NCI-H1694 treated with DMSO at 0.1 percent for 48 hours (cell line): Measurements from ENCODE around the gene STAT5A.
A peak's percentile ranks its signal among the peaks of the same experiment; 100 is the strongest.
"Not testable (repeated sequence)": the region's sequence is repeated elsewhere in the genome, so short reads cannot be mapped to it uniquely, and the experiment has no call there.

ENCODE experiments used
- DNase-seq: peaks from one replicate; lab custom pipeline; 2025; lab: John Stamatoyannopoulos, UW

Gene STAT5A

GRCh38 chr17:42285346-42286050 is 2.8 kb upstream of the STAT5A start:
- DNase-seq, result no peak

- DNase-seq, result peak; percentile 25
Observed at GRCh38 chr17:42286411-42287221, 1.7 kb upstream of the STAT5A start.

DNA sequence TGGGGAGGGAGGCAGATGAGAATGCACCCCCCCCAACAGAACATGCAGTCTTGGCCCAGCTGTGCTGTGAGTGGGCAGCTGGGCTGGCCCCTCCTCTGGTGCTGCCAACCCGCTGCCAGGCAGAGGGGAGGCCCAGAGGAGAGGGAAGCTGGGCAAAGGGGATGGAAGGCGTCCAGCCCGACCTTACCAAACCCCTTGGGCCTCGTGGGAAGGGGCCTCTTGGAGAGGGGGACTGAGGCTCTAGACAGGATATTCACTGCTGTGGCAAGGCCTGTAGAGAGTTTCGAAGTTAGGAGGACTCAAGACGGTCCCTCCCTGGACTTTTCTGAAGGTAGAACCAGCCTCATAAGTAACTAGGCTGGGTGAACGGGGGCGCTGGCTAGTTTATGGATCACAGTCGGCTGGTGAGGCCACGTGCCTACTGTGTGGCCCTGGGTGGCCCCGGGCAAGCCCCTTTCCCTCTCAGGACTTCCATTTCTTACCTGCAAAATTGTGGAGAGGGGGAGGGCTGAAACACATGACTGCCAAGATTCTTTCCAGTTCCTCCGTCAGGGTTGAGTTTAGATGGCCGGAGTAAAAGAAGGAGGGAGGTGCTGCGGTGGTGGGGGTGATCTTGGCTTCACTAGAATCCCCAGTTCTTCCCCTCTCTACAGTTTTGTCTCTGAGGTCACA is 857 bp upstream of the STAT5A start:
- no peak for DNase-seq

DNA sequence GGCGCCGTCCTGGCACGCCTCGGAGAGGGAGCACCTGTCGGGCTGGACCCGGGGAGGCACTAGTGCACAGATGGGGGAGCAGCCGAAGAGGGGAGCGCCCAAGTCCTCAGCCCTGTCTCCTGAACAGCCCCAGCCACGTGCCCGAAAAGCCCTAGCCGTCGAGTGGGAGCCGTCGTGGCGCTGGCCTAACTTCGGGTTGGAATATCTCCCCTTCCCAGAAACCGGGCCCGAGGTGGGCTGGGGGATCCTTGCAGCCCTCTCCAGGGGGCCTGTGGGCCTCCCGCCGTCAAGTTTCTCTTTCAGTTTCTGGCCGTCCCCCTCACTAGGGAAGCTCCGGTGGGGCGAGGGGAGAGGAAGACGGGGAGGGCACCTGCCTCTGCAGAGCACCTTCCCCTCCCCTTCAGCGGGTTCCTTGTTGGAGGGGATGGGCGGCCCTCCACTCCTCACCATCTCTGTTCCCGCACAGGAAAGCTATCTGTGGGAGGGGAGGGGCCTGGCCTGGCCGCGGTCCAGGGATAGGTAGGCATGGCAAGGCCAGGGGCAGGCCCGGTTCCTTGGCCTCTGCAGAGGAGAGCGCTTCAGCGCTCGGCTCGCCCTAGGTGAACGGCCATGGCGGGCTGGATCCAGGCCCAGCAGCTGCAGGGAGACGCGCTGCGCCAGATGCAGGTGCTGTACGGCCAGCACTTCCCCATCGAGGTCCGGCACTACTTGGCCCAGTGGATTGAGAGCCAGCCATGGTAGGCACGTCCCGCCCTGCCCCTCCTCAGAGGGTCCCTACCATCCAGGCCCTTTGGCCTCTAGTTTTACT is 709 bp downstream of the STAT5A start:
- no peak for DNase-seq

GRCh38 chr17:42289611-42290181 is 1.4 kb downstream of the STAT5A start:
- DNase-seq, result no peak

GRCh38 chr17:42290577-42290976 is 2.3 kb downstream of the STAT5A start:
- no peak for DNase-seq

DNA sequence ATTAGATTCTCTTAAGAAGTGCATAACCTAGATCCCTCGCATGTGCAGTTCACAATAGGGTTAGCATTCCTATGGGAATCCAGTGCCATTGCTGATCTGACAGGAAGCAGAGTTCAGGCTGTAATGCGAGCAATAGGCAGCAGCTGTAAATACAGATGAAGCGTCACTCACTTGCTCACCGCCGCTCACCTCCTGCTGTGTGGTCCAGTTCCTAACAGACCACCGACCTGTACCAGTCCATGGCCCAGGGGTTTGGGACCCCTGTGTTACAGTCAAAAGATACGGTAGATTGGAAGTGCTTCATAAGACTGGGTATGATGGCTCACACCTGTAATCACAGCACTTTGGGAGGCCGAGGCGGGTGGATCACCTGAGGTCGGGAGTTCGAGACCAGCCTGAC is 2.8 kb downstream of the STAT5A start:
- DNase-seq, result no peak

DNA sequence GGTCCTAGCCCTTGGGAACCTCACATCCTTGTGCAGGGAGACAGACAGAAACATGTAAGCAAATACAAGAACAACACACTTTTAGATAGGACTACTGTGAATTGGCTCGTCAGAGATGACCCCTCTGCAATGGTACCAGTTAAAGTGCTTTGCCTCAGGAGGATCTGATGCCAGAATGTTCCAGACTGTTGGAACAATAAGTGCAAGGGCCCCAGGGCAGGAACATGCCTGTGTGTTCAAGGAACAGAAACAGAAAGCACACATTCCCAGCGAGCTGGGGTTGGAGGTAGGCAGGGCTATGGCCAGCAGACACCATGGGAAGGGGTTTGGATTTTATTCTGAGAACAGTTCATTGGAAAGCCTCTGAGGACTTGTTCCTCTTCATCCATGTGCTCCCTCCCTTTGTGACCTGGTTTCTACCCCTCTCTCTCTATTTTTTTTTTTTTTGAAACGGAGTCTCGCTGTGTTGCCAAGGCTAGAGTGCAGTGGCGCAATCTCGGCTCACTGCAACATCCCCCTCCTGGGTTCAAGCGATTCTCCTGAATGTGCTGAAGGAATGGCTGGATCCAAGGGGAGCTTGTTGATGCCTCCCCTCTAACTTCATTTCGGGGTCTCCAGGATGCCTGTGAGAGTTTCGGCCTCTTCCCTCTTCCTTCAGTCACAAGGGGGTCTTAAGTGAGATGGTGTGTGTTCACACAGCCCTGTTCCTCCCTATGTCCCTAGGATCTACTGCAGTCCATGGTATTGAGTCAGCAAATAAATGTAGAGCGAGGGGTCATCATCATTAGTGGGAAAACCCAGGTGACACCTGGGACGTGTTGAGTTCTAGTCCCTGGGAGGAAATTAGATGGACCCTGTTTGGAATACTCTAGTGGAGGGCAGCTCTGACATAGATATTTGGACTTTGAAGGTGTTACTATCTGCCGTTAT is 6.4 kb downstream of the STAT5A start:
- DNase-seq, result no peak

DNA sequence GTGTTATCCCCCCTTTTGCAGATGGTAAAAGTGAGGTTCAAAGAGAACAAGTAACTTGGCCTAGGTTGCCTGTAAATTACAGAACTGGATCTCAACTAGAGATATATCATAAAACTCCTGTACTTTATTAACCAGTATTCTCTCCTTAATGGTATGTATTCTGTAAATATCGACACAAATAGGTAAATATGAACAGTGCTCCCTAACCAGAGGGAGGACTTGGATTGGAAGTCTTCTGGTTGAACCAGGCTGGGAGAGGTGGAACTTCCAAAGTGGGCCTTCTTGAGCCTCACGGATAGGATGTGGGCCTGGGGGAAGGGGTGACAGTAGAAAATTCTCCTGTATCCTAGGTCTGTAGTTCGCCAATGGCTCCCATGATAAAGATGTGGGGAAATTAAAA is 7.7 kb downstream of the STAT5A start:
- no peak for DNase-seq

DNA sequence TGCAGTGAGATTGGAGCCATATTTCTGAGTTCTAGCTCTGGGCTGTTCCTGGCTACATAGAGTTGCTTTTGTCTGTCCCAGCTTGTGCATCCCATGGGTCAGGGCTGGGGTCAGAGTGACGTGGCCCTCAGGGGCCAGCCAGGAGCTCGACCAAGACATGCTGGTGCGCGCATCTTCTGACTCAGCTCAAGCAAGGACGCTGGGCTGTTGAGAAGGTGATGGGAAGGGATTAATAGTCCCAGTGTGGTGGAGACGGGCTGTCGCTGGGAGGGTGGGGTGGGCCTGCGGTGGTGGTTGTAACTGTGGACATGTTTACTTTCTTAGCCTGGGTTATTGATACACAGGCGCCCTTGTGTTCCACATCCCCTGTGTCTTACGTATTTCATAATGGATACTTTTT is 9.5 kb downstream of the STAT5A start:
- DNase-seq, result not testable (repeated sequence)

GRCh38 chr17:42299361-42299760 is 11.1 kb downstream of the STAT5A start:
- DNase-seq, result not testable (repeated sequence)

GRCh38 chr17:42299913-42300312 is 11.6 kb downstream of the STAT5A start:
- not testable (repeated sequence) for DNase-seq

GRCh38 chr17:42301022-42301421 is 12.7 kb downstream of the STAT5A start:
- DNase-seq, result no peak

- no peak for DNase-seq
Observed at GRCh38 chr17:42303694-42304093, 15.4 kb downstream of the STAT5A start.

DNA sequence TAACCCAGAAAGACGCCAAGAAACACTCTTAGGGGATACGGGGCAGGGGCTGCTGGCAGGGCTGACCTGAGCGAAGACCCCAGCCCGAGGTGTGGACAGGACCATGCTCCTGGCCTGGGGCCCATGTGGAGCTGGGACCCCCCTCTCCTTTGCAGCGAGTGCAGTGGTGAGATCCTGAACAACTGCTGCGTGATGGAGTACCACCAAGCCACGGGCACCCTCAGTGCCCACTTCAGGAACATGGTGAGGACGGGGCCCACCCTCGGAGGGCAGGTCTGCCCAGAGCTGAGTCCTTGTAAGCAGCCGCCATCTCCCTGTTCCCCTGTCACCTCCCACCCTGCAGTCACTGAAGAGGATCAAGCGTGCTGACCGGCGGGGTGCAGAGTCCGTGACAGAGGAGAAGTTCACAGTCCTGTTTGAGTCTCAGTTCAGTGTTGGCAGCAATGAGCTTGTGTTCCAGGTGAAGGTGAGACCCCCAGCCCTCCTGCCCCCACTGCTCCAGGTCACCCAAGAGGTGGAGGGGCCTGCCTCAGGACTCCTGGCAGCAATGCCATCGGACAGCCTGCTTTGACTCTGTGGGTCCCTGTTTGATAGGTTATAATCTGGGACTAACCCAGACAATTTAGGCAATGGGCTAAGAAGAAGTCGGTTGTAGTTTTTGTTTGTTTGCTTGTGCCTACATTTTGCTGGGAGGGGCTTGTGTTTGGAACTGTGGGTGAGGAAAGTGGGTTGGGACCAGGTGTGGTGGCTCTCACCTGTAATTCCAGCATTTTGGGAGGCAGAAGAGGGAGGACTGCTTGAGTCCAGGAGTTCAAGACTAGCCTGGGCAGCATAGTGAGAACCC is 16.1 kb downstream of the STAT5A start:
- no peak for DNase-seq

DNA sequence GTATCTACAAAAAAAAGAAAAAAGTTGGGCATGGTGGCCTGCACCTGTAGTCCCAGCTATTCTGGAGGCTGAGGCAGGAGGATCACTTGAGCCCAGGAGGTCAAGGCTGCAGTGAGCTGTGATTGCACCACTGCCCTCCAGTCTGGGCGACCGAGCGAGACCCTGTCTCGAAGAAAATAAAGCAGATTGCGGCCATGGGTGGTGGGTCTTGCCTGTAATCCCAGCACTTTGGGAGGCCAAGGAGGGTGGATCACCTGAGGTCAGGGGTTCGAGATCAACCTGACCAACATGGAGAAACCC is 16.7 kb downstream of the STAT5A start:
- not testable (repeated sequence) for DNase-seq

GRCh38 chr17:42305543-42306384 is 17.5 kb downstream of the STAT5A start:
- DNase-seq, result no peak

DNA sequence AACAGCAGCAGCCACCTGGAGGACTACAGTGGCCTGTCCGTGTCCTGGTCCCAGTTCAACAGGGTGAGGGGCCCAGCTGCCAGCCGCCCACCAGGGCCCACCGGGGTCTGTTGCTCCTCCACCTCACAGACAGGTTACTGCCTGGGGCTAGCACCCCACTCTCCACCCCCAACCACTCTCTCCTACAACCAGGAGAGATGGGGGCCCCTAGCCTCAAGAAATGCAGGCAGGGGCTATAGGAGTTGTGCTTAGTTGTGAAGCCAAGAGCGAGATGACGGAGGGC is 18.0 kb downstream of the STAT5A start:
- DNase-seq, result no peak

DNA sequence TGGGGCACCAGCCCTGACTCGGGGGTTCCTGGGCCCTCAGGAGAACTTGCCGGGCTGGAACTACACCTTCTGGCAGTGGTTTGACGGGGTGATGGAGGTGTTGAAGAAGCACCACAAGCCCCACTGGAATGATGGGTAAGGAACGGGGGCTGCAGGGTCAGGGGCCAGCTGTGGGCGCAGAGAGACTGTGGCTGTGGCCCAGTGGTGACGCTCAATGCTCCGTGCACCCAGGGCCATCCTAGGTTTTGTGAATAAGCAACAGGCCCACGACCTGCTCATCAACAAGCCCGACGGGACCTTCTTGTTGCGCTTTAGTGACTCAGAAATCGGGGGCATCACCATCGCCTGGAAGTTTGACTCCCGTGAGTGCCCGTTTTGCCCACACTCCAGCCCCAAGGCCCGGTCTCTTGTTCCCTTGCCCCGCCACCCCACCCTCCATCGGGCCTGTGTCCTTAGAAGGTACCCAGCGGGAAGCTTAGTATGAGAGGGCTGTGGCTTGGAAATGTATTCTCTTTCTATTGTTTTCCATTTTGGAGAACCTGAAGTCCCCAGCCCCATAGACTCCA is 19.1 kb downstream of the STAT5A start:
- DNase-seq, result no peak
